ENCODE data around the gene PRRX2.

PRRX2 gene

GRCh38 chr9:129725795-129726251 is 60.4 kb downstream of the PRRX2 start:
- Histone ChIP-seq H3K4me3 (ENCODE audit: low read depth, low read length) (no peak overlapping the region), H3K36me3 (replicated peaks) (no peaks in the 10 kb centered on the region), H3K27ac (no peak overlapping the region), H3K27me3 (replicated peaks) (no peaks in the 10 kb centered on the region)
- no peak for TF ChIP-seq CTCF (IDR thresholded peaks at IDR 0.05; ENCODE audit: low read depth, low read length, missing control alignments)
- in situ Hi-C loops (cut with HindIII; ENCODE audit: low pct_ligation_motif_present, low sequenced_read_pairs), result no loop called here
- no peak for DNase-seq

GRCh38 chr9:129726322-129727160 is 61.1 kb downstream of the PRRX2 start:
- DNase-seq, result peak; percentile 57
- no peak overlapping the region for H3K4me3 ChIP-seq (ENCODE audit: low read depth, low read length)
- in situ Hi-C loops (cut with HindIII; ENCODE audit: low pct_ligation_motif_present, low sequenced_read_pairs), result no loop called here
- H3K27me3 ChIP-seq (replicated peaks), result no peaks in the 10 kb centered on the region
- H3K36me3 ChIP-seq (replicated peaks), result no peaks in the 10 kb centered on the region
- no peak overlapping the region for H3K27ac ChIP-seq
- peak; percentile 99 for TF ChIP-seq CTCF (IDR thresholded peaks at IDR 0.05; ENCODE audit: low read depth, low read length, missing control alignments)

- no peaks in the 10 kb centered on the region for H3K27me3 ChIP-seq (replicated peaks)
- H3K27ac ChIP-seq, result no peak overlapping the region
- H3K36me3 ChIP-seq (replicated peaks), result no peaks in the 10 kb centered on the region
- TF ChIP-seq CTCF (IDR thresholded peaks at IDR 0.05; ENCODE audit: low read depth, low read length, missing control alignments), result no peak
- no peak overlapping the region for H3K4me3 ChIP-seq (ENCODE audit: low read depth, low read length)
- in situ Hi-C loops (cut with HindIII; ENCODE audit: low pct_ligation_motif_present, low sequenced_read_pairs), result no loop called here
- DNase-seq, result no peak
Measured at GRCh38 chr9:129728744-129729143, 63.3 kb downstream of the PRRX2 start.

- in situ Hi-C loops (cut with HindIII; ENCODE audit: low pct_ligation_motif_present, low sequenced_read_pairs), result no loop called here
Measured at GRCh38 chr9:129731477-129732085, 66.1 kb downstream of the PRRX2 start.

GRCh38 chr9:129732100-129732499 is 66.7 kb downstream of the PRRX2 start:
- DNase-seq, result no peak
- Histone ChIP-seq H3K36me3 (replicated peaks) (no peaks in the 10 kb centered on the region), H3K27me3 (replicated peaks) (no peaks in the 10 kb centered on the region), H3K4me3 (ENCODE audit: low read depth, low read length) (no peak overlapping the region), H3K27ac (no peak overlapping the region)
- in situ Hi-C loops (cut with HindIII; ENCODE audit: low pct_ligation_motif_present, low sequenced_read_pairs), result no loop called here
- TF ChIP-seq CTCF (IDR thresholded peaks at IDR 0.05; ENCODE audit: low read depth, low read length, missing control alignments), result no peak

More at GRCh38 chr9:129731477-129732085, 66.1 kb downstream of the PRRX2 start:
- no peaks in the 10 kb centered on the region for H3K27me3 ChIP-seq (replicated peaks)
- no peaks in the 10 kb centered on the region for H3K36me3 ChIP-seq (replicated peaks)
- H3K27ac ChIP-seq, result no peak overlapping the region
- no peak for TF ChIP-seq CTCF (IDR thresholded peaks at IDR 0.05; ENCODE audit: low read depth, low read length, missing control alignments)
- H3K4me3 ChIP-seq (ENCODE audit: low read depth, low read length), result no peak overlapping the region
- DNase-seq, result no peak

Data from brain microvascular endothelial cell (primary cell).